ENCODE data around the gene C3.
"Not testable (repeated sequence)": the region's sequence is repeated elsewhere in the genome, so short reads cannot be mapped to it uniquely, and the experiment has no call there.

The C3 gene

DNA sequence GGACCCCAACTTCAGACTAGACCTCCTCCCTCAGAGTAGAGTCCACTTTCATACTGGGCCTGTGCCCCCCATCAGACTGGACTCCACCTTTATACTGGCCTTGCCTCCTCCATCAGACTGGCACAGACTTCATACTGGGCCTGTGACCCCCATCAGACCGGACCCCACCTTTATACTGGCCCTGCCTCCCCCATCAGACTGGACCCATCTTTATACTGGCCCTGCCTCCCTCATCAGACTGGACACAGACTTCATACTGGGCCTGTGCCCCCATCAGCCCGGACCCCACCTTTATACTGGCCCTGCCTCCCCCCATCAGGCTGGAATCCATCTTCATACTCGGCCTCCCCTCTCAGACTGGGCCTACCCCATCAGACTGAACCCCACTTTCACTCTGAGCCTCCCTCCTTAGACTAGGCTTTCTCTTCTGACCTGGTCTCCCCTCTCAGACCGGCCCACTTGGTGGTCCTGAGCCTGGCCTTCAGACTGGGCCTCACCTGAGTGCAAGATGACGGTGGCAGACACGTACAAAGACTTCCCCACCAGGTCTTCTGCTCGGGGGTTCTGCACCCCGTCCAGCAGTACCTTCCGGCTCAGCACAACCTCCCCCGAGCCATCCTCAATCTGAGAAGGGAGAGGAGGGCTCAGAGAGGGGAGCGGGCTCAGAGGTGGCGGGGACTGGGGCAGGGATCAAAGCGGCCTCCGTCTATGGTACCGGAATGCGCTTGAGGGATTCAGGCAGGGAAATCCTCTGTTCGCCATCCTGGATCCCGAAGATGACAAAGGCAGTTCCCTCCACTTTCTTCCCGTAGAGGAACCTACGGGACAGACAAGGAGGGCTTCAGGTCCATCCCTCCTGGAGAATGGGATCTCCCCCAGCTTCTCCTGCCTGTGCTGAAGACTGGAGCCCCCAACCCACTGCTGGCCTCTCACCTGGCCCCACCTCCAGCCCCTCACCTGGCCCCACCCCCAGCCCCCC is 7.5 kb downstream of the C3 start:
- DNase-seq (ENCODE audit: low spot score) = no peak

DNA sequence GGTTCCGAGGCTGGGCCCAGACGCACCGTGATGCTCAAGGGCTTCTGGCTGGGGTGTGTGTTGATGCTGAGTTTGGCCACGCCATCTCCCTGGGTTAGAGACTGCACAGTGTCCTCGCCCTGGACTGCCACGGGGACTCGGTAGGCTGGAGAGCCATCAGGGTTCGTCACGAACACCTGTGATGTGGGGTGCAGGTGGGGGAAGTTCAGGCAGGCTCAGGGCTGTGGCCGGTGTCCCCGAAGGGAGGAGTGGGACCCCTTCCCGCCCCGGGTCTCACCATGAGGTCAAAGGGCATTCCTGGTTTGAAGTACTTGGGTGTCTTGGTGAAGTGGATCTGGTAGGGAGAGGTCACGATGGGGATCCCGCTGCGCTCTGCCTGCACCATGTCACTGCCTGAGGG is 8.2 kb downstream of the C3 start:
- no peak for DNase-seq (ENCODE audit: low spot score)

DNA sequence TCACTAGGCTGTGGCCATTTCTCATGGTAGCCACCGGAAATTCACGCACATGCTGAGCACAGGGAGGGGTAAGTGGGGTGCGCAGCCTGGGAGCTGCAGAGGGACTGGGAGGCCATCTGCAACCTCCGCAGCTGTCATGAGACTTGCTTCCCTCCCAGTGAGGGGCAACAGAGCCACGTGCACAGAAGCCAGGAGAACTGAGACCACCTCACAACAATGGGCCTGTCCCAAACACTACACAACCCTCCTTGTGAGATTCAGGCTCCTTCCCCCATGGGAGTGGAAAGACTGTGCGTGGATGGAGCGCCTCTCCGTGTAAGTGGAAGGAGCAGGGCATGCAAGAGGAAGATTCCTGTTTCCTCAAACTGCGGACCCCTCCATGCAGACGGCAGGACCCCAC is 8.8 kb downstream of the C3 start:
- DNase-seq (ENCODE audit: low spot score) = no peak

DNA sequence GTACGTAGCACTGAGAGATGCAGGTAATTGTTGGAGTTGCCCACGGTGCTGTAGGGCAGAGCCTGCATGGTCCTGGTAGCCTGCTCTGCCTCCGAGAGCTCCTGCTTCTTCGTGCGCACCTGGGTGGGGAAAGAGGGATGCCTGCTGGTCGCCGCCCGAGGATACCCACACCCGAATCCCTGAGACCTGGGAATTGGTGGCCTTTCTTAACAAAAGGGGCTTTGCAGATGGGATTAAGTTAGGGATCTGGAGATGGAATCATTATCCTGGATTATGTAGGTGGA is 9.4 kb downstream of the C3 start:
- no peak for DNase-seq (ENCODE audit: low spot score)

DNA sequence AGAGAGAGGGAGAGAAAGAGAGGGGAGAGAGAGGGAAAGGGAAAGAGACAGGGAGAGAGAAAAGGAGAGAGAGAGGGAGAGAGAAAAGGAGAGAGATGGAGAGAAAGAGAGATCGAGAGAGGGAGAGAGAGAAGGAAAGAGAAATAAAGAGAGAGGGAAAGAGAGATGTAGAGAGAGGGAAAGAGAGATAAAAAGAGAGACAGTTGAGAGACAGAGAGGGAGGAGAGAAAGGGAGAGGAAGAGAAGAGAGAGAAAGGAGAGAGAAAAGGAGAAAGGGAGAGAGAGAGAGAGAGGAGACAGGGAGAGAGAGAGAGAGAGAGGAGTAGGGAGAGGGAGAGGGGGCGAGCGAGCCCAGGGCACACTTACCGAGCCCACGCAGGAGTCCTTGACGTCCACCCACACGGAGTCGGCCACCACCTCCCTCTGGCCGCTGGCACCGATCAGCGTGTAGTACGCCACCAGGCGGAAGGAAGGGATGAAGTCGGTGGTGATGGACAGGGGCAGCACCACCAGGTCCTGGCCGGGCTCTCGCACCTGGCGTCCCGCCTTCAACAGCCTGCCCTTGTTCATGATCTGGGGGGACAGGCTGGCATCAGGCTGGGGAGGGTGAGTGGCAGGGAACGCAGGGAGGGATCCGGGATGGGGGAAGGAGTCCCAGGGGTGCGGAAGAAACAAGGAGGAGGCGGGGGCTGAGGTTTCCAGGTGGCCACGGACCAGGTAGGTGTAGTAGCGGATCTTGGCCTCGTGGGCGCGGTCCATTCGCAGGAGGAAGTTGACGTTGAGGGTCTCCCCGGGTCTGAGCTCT is 10.0 kb downstream of the C3 start:
- DNase-seq (ENCODE audit: low spot score) = no peak

DNA sequence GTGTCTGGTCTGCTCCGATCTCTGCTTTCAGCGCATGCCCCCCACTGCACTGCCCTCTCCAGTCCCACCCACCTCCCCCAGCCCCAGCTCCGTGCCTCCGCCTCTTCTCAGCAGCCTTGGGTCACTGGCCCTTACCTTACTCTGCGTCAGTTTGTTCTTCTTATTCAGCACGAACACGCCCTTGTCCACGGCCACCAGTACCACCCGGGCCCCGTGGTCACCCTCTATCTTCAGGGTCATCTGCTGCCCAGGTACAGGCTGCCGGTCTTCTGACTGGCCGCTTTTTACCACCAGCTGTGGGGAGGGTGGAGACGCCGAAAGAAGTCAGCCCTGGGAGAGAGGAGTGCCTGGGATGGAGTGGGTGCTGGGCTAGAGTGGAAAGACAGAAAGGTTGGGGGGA is 10.9 kb downstream of the C3 start:
- DNase-seq (ENCODE audit: low spot score) = no peak

DNA sequence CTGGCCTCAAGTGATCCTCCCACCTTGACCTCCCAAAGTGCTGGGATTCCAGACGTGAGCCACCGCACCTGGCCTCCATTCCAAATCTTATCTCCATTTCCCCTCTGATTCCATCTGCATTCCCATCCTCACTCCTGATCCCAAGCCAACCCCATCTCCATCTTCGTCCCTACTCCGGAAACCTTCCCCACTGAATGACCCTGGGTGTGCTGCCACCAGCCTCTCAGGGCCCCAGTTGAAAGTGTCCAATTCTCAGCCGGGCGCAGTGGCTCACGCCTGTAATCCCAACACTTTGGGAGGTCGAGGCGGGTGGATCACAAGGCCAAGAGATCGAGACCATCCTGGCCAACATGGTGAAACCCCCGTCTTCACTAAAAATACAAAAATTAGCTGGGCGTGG is 11.5 kb downstream of the C3 start:
- not testable (repeated sequence) for DNase-seq (ENCODE audit: low spot score)

DNA sequence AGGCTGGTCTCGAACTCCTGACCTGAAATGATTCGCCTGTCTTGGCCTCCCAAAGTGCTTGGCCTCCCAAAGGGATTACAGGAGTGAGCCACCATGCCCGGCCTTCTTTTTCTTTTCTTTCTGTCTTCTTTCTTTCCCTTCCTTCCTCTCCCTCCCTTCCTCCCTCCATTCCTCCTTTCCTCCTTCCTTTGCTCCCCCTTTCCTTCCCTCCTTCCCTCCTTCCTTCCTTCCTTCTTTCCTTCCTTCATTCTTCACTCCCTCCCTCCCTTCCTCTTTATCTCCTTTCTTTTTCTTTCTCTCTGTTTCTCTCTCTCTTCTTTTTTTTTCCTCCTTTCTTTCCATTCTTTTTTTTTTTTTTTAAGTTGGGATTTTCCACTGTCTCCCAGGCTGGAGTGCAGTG is 12.1 kb downstream of the C3 start:
- no peak for DNase-seq (ENCODE audit: low spot score)

DNA sequence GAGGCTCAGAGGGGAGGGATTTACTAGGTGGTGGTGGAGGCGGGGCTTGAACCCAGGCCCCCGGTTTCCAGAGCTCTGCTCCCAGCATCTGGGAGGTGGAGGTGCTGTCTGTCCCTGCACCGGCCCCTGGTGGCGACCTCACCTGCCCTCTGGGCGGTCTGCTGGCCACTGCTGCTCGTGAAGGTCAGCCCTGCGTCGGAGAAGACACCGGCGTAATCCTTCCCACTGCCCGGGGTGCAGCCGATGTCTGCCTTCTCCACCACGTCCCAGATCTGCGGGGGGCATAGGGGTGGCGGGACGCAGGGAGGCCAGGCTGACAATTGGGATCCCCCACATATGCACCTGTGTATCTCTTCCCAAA is 12.8 kb downstream of the C3 start:
- DNase-seq (ENCODE audit: low spot score) = no peak

DNA sequence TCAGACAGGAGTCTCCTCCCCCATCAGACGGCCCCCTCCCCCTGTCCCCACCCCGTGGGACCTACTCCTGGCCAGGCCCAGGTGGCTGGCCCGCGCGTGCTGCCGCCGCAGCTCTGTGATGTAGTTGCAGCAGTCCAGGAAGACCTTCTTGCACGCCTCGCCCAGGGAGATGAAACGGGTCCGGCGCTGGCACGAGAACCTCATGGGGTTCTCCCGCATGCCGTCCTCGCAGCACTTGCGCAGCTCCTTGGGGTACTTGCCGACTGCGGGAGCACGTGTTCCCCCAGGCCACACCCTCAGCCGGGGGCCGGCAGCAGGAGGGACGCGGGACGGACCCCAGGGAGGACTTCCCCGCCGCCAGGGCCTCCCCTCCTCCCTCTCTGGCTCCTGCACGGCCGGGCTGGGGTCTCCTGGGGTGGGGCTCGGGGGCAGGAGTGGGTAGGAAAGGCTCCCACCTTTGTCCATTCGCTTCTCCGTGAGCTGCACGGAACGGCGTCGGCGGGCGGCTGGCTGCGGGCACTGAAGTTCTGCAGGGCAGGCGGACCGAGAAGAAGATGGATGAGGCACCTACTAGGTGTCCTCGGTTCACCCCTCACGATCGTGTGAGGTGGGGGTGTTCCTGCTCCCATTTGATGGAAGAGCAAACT is 13.3 kb downstream of the C3 start:
- DNase-seq (ENCODE audit: low spot score) = no peak

DNA sequence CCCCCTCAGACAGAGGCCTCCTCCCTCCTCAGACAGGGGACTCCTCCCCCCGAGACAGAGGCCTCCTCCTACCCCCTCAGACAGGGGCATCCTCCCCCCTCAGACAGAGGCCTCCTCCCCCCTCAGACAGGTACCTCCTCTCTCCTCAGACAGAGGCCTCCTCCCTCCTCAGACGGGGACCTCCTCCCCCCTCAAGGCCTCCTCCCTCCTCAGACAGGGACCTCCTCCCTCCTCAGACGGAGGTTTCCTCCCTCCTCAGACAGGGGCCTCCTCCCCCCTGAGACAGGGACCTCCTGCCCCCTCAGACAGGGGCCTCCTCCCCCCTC is 13.9 kb downstream of the C3 start:
- no peak for DNase-seq (ENCODE audit: low spot score)

DNA sequence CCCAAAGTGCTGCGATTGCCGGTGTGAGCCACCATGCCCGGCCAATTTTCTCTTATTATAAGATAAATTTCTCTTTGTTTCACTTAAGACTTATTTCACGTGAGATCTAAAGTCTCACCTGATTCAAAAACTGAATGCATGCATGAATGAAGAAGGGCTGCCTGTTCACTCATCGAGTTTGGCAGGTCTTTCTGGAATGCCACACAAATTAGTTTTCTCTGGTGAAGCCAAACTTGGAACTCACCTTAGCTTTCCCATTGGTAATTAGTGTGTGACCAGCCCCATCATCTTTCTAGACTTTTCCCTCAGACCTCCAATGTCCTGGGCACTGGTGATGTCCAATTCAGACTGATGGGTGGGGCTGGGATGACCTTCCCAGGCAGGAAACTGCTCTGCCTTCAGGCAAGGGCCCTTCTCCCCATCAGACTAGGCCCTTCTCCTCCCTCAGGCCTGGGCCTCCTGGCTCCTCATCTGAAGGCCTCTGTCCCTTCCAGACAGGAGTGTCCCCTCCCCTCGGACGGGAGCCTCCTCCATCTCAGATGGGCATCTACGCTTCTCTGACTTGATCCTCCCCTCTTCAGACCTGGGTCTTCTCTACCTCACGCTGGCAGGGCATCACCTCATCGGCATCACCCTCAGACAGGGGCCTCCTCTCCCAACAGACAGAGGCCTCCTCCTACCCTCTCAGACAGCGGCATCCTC is 14.4 kb downstream of the C3 start:
- no peak for DNase-seq (ENCODE audit: low spot score)

DNA sequence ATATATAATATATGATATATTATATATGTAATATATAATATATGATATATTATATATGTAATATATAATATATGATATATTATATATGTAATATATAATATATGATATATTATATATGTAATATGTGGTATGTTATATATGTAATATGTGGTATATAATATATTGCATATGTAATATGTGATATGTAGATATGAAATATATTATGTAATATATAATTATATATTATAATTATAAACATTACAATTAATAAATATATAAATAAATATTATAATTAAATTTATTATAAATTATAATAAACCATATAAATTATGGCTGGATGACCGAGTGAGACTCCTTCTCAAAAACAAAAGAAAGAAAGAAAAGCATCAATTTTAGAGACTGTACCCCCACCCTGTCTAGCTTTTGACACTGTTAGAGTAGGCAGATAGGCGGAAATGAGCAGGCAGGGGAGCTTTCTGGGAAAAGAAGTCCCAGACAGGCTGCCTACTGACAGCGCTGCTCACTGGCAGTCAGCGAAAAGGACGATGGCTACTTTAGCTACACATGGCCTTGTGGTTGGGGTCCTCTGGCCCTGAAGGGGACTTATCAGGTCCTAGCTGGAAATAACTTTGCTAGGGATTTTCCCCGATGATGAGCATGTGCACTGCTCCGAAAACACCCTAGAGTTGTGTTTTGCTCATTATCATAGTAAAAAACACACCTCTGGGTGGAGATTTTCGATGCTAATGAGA is 19.7 kb downstream of the C3 start:
- no peak for DNase-seq (ENCODE audit: low spot score)

DNA sequence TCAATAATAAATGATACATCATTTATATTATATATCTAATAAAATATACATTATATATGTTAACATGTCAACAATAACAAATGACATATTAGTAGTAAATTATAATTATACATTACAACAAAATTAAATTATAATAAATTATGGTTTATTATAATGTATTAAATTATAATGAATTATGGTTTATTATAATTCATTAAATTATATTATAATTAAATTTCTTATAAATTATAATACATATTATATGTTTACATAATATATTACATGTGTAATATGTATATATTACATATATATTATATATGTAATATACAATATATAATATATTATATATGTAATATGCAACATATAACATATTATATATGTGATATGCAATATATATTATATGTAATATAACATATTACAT is 20.5 kb downstream of the C3 start:
- no peak for DNase-seq (ENCODE audit: low spot score)

DNA sequence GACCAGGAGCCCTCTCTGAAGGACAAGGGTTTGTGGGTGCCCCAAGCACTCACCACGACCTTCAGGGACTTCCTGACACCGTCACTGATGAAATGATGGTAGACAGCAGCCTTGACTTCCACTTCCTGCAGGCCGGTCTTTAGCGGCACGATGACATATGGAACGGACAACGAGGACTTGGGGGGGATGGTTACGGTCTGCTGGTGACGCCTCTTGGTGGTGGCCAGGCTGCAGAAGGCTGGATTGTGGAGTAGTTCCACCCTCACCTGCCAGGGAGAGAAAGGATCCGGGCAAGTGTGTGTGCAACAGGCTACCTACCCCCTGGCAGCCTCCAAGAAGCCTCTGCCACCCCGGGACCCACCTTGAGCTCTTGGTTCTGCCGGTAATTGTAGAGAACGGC is 23.2 kb downstream of the C3 start:
- no peak for DNase-seq (ENCODE audit: low spot score)

DNA sequence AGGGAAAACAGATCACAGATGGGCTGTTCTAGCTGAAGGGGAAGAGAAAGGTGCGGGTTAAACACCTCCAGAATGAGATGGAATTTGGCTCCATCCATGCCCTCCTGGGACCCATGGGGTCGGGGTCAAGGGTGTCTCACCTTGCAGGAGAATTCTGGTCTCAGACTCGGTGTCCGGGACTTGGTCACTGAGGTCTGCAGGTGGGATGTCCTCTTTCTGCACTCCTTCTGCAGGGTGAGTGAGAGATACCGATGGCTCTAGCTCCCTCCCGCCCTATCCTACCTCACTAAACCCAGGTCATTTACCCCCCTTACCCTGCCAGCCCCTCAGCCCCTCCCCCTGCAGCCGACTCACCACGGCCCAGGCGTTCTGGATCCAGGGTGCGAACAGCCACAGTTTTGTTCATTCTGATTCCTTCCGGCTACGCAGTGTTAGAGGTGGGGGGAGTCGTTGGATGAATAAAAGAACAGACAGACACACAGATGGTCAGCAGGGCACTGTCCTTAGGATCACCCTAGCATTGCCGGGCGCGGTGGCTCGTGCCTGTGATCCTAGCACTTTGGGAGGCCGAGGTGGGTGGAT is 24.1 kb downstream of the C3 start:
- DNase-seq (ENCODE audit: low spot score) = no peak

DNA sequence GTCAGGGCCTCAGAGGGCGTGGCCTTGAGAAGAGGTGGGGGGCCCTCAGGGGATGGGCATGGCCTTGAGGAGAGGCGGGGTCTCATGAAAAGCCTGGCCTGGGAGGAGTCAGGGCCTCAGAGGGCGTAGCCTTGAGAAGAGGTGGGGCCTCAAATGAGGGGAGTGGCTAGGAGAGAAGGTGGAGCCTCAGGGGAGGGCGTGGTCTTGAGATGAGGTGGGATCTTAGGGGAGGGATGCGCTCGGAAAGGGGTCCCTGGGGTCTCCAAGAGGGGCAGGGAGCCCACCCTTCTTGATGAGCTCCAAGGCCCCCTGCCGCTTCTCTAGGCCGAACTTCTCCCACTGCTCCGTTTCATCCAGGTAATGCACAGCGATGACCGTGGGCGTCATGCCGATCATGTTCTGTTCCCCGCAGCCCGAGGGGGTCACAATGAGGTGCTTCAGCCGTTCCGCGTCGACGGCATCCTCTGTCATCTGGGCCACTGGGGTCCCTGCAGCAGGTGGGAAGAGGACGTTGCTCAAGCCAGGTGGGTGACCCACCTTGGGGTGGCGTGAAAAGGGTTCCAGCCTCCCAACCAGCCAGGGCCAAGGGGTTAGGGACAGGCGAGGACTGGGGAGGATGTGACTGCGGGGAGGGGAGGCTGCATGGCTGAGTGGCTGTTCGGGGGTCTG is 26.2 kb downstream of the C3 start:
- DNase-seq (ENCODE audit: low spot score) = no peak

DNA sequence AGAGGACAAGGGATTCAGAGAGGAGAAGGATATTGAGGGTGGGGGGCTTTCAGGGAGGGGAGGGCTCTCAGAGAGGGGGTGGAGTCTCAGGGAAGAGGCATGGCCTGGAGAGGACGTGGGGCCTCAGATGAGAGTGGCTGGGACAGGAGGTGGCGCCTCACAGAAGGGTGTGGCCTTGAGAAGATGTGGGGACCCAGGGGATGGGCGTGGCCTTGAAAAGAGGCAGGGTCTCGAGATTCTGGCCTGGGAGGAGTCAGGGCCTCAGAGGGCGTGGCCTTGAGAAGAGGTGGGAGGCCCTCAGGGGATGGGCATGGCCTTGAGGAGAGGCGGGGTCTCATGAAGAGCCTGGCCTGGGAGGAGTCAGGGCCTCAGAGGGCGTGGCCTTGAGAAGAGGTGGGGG is 26.8 kb downstream of the C3 start:
- DNase-seq (ENCODE audit: low spot score) = no peak

DNA sequence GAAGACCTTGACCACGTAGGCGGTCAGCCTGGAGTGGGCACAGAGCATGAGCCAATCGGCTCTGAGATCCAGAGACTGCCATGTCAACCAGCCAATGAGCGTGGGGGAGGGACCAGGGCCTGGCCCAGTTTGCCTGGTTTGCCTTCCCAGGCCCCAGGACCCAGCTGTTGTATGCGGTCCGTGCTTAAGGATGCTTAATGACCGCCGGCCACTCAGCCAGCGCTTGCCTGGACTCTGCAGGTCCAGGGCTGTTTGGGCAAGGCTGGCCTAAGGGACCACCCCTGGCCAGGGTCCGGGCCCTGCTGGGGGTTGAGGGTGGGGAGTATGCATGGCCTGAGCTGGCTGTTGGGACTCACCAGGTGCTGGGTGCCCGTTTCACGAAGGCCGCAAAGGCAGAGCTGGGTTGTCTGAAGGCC is 27.4 kb downstream of the C3 start:
- no peak for DNase-seq (ENCODE audit: low spot score)

DNA sequence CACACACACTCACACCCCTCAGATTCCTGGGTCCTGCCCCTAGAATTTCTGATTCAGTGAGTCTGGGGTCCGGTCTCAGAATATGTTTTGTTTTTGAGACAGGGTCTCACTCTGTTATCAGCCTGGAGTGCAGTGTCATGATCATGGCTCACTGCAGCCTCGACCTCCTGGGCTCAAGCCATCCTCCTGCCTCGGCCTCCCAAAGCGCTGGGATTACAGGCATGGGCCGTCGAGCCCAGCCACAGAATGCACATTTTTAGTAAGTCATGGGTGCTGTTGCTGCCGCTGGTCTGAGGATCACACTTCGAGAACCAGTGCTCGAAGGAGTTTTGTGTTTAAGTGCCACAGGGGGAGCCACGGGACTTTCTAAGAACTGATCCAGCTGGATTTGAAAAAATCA is 28.4 kb downstream of the C3 start:
- DNase-seq (ENCODE audit: low spot score) = no peak

DNA sequence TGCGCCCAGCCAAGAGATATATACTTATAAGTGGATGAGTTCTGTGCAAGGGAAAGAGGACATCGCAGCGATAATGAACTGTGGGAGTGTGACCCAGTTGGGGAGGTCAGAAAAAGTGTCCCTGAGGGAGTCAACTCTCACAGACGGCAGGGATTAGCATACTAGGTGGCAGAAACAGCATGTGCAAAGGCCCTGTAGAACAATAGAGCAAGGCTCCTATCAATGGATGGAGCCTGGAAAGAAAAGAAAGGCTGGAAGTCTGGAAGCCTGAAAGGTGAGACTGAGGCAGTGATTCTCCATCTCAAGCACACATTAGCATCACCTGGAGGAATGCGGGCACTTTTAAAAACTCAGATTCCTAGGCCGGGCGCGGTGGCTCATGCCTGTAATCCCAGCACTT is 29.1 kb downstream of the C3 start:
- DNase-seq (ENCODE audit: low spot score) = no peak
